Measurements from ENCODE around the gene APLP2.

APLP2 gene

GRCh38 chr11:130032931-130033330 is 36.8 kb upstream of the APLP2 start:
- Histone ChIP-seq H3F3A (ENCODE audit: insufficient read depth) (no peaks in the 10 kb centered on the region), H3K9ac (ENCODE audit: low read length) (no peak overlapping the region), H3K9me3 (ENCODE audit: insufficient read depth, low read length) (no peaks in the 10 kb centered on the region), H2AFZ (ENCODE audit: low read depth, low read length, severe bottlenecking) (no peak overlapping the region), H3K36me3 (ENCODE audit: low read length) (no peaks in the 10 kb centered on the region), H3K9me2 (replicated peaks; ENCODE audit: insufficient read depth, low read length) (no peaks in the 10 kb centered on the region), H4K20me1 (ENCODE audit: low read depth, low read length) (no peaks in the 10 kb centered on the region), H3K79me2 (ENCODE audit: insufficient read depth, low read length) (no peaks in the 10 kb centered on the region), H3K4me2 (ENCODE audit: low read depth, low read length, poor library complexity, severe bottlenecking) (no peak overlapping the region), H3K27ac (ENCODE audit: low read depth, low read length) (no peak overlapping the region), H3K27me3 (ENCODE audit: low read length) (no peaks in the 10 kb centered on the region), H3K4me3 (ENCODE audit: insufficient read depth, low read length, poor library complexity, severe bottlenecking) (no peak overlapping the region)
- no peak for TF ChIP-seq CTCF (IDR thresholded peaks at IDR 0.05; ENCODE audit: insufficient read depth, low read length, poor library complexity, severe bottlenecking)
- no peak for TF ChIP-seq EZH2phosphoT487 (conservative IDR thresholded peaks at IDR 0.05; ENCODE audit: low read length)

- Histone ChIP-seq H3F3A (ENCODE audit: insufficient read depth) (no peaks in the 10 kb centered on the region), H4K20me1 (ENCODE audit: low read depth, low read length) (no peaks in the 10 kb centered on the region), H3K27me3 (ENCODE audit: low read length) (no peaks in the 10 kb centered on the region), H3K4me2 (ENCODE audit: low read depth, low read length, poor library complexity, severe bottlenecking) (no peak overlapping the region), H2AFZ (ENCODE audit: low read depth, low read length, severe bottlenecking) (no peak overlapping the region), H3K36me3 (ENCODE audit: low read length) (no peaks in the 10 kb centered on the region), H3K27ac (ENCODE audit: low read depth, low read length) (no peak overlapping the region), H3K79me2 (ENCODE audit: insufficient read depth, low read length) (no peaks in the 10 kb centered on the region), H3K4me3 (ENCODE audit: insufficient read depth, low read length, poor library complexity, severe bottlenecking) (no peak overlapping the region), H3K9me2 (replicated peaks; ENCODE audit: insufficient read depth, low read length) (no peaks in the 10 kb centered on the region), H3K9ac (ENCODE audit: low read length) (no peak overlapping the region), H3K9me3 (ENCODE audit: insufficient read depth, low read length) (no peaks in the 10 kb centered on the region)
- TF ChIP-seq EZH2phosphoT487 (conservative IDR thresholded peaks at IDR 0.05; ENCODE audit: low read length): no peak
- TF ChIP-seq CTCF (IDR thresholded peaks at IDR 0.05; ENCODE audit: insufficient read depth, low read length, poor library complexity, severe bottlenecking): no peak
Observed at GRCh38 chr11:130034236-130034635, 35.5 kb upstream of the APLP2 start.

DNA sequence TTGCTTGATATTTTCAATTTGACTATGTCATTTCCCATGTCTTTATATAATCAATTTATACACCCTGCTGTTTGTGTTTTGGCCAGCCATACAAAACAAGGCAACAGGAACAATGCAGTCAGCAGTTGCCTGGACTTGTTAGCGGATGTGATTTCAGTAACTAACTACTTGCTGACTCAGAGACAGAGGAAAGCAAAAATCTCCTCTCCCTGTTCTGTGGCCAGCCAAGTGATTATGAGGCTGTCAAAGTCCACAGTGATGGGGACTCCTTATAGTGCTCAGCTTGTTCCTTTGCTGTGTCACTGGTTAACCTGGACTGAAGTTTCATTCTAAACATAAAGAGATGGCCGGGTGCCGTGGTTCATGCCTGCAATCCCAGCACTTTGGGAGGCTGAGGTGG is 32.6 kb upstream of the APLP2 start:
- Histone ChIP-seq H2AFZ (ENCODE audit: low read depth, low read length, severe bottlenecking) (no peak overlapping the region), H3K9ac (ENCODE audit: low read length) (no peak overlapping the region), H3K9me3 (ENCODE audit: insufficient read depth, low read length) (no peaks in the 10 kb centered on the region), H4K20me1 (ENCODE audit: low read depth, low read length) (no peaks in the 10 kb centered on the region), H3K27ac (ENCODE audit: low read depth, low read length) (no peak overlapping the region), H3K79me2 (ENCODE audit: insufficient read depth, low read length) (no peaks in the 10 kb centered on the region), H3K4me2 (ENCODE audit: low read depth, low read length, poor library complexity, severe bottlenecking) (no peak overlapping the region), H3K27me3 (ENCODE audit: low read length) (no peaks in the 10 kb centered on the region), H3K9me2 (replicated peaks; ENCODE audit: insufficient read depth, low read length) (no peaks in the 10 kb centered on the region), H3K4me3 (ENCODE audit: insufficient read depth, low read length, poor library complexity, severe bottlenecking) (no peak overlapping the region), H3K36me3 (ENCODE audit: low read length) (no peaks in the 10 kb centered on the region), H3F3A (ENCODE audit: insufficient read depth) (no peaks in the 10 kb centered on the region)
- TF ChIP-seq CTCF (IDR thresholded peaks at IDR 0.05; ENCODE audit: insufficient read depth, low read length, poor library complexity, severe bottlenecking) (no peak), EZH2phosphoT487 (conservative IDR thresholded peaks at IDR 0.05; ENCODE audit: low read length) (no peak)
